ENCODE measurements around the gene P3H2. TPM values are rescaled to one million over a fixed set of nuclear protein-coding genes. Genes with fewer than 3 reads are reported as not detected.

The P3H2 gene
- total and polyA plus RNA-seq, 2 experiments from 2014 or later, result 4.7 to 14.9 TPM

- Histone ChIP-seq H3K36me3 (ENCODE audit: low read depth) (no peaks in the 10 kb centered on the region), H2AFZ (0 out of 2 replicates have a peak overlapping the region, but pooled peaks have one; percentile 47), H3K9ac (no peak overlapping the region), H3K9me3 (ENCODE audit: low read depth) (no peaks in the 10 kb centered on the region), H3K27ac (no peak overlapping the region), H3F3A (ENCODE audit: insufficient read depth) (peaks cover 18% of the 10 kb centered on the region), H3K4me1 (ENCODE audit: insufficient read depth) (peaks cover 30% of the 10 kb centered on the region), H3K4me3 (no peak overlapping the region), H3K27me3 (replicated peaks; ENCODE audit: insufficient read depth) (no peaks in the 10 kb centered on the region), H3K79me2 (ENCODE audit: insufficient read depth) (no peaks in the 10 kb centered on the region), H3K4me2 (ENCODE audit: unreplicated experiment) (peak overlapping the region; percentile 74), H3K9me2 (ENCODE audit: insufficient read depth) (no peaks in the 10 kb centered on the region), H4K20me1 (ENCODE audit: insufficient read depth) (no peaks in the 10 kb centered on the region)
- TF ChIP-seq EZH2 (IDR thresholded peaks at IDR 0.05; ENCODE audit: insufficient read depth, poor library complexity, severe bottlenecking) (no peak), EZH2phosphoT487 (IDR thresholded peaks at IDR 0.05; ENCODE audit: insufficient read depth, low read depth) (no peak)
- in situ Hi-C loops (cut with MboI), result no loop called here
- no peak for DNase-seq
Observed at GRCh38 chr3:190016966-190017365, 103.7 kb downstream of the P3H2 start.

GRCh38 chr3:190014940-190015339, 105.8 kb downstream of the P3H2 start:
- TF ChIP-seq EZH2phosphoT487 (IDR thresholded peaks at IDR 0.05; ENCODE audit: insufficient read depth, low read depth) (no peak), EZH2 (IDR thresholded peaks at IDR 0.05; ENCODE audit: insufficient read depth, poor library complexity, severe bottlenecking) (no peak)
- 96 to 97% methylated on average over 2 of the region's 2 CpGs for WGBS, 2 experiments (ENCODE audit: low coverage in 1 of 2, low lambda C conversion rate in 2 of 2, missing lambda C conversion rate in 2 of 2)
- no peak overlapping the region for H2AFZ ChIP-seq
- no peaks in the 10 kb centered on the region; the same call in 1 of the 2 replicates for H3K9me2 ChIP-seq (ENCODE audit: insufficient read depth)
- H3K27me3 ChIP-seq (replicated peaks; ENCODE audit: insufficient read depth), result no peaks in the 10 kb centered on the region
- H4K20me1 ChIP-seq (ENCODE audit: insufficient read depth), result no peaks in the 10 kb centered on the region
- no peaks in the 10 kb centered on the region for H3K9me3 ChIP-seq (ENCODE audit: low read depth)
- peaks cover 33% of the 10 kb centered on the region for H3K4me1 ChIP-seq (ENCODE audit: insufficient read depth)
- H3K4me2 ChIP-seq (ENCODE audit: unreplicated experiment), result no peak overlapping the region
- H3K4me3 ChIP-seq, result no peak overlapping the region
- H3K79me2 ChIP-seq (ENCODE audit: insufficient read depth), result no peaks in the 10 kb centered on the region
- H3K36me3 ChIP-seq (ENCODE audit: low read depth), result no peaks in the 10 kb centered on the region
- no peak overlapping the region for H3K27ac ChIP-seq
- in situ Hi-C loops (cut with MboI), result no loop called here
- H3F3A ChIP-seq (ENCODE audit: insufficient read depth), result peaks cover 29% of the 10 kb centered on the region
- DNase-seq, result no peak
- no peak overlapping the region for H3K9ac ChIP-seq

GRCh38 chr3:190013943-190014924, 106.5 kb downstream of the P3H2 start:
- in situ Hi-C loops (cut with MboI), result no loop called here
- H3K9ac ChIP-seq, result no peak overlapping the region
- WGBS, 2 experiments (ENCODE audit: low coverage in 1 of 2, low lambda C conversion rate in 2 of 2, missing lambda C conversion rate in 2 of 2), result 92% methylated on average over 7 of the region's 7 CpGs
- TF ChIP-seq EZH2 (IDR thresholded peaks at IDR 0.05; ENCODE audit: insufficient read depth, poor library complexity, severe bottlenecking), result no peak
- no peak for TF ChIP-seq EZH2phosphoT487 (IDR thresholded peaks at IDR 0.05; ENCODE audit: insufficient read depth, low read depth)
- no peak overlapping the region for H3K4me2 ChIP-seq (ENCODE audit: unreplicated experiment)
- no peaks in the 10 kb centered on the region for H3K79me2 ChIP-seq (ENCODE audit: insufficient read depth)
- peak; percentile 32 for DNase-seq
- no peak overlapping the region for H3K4me3 ChIP-seq
- H3K27ac ChIP-seq, result no peak overlapping the region
- no peak overlapping the region for H2AFZ ChIP-seq
- H3F3A ChIP-seq (ENCODE audit: insufficient read depth), result peaks cover 29% of the 10 kb centered on the region
- H3K4me1 ChIP-seq (ENCODE audit: insufficient read depth), result peaks cover 33% of the 10 kb centered on the region
- H3K36me3 ChIP-seq (ENCODE audit: low read depth), result no peaks in the 10 kb centered on the region
- no peaks in the 10 kb centered on the region for H3K9me3 ChIP-seq (ENCODE audit: low read depth)
- H3K9me2 ChIP-seq (ENCODE audit: insufficient read depth), result no peaks in the 10 kb centered on the region; the same call in 1 of the 2 replicates
- H3K27me3 ChIP-seq (replicated peaks; ENCODE audit: insufficient read depth), result no peaks in the 10 kb centered on the region
- H4K20me1 ChIP-seq (ENCODE audit: insufficient read depth), result no peaks in the 10 kb centered on the region

GRCh38 chr3:190012784-190013183, 107.9 kb downstream of the P3H2 start:
- no peaks in the 10 kb centered on the region for H3K9me3 ChIP-seq (ENCODE audit: low read depth)
- DNase-seq, result no peak
- 79 to 81% methylated on average over 6 of the region's 6 CpGs for WGBS, 2 experiments (ENCODE audit: low coverage in 1 of 2, low lambda C conversion rate in 2 of 2, missing lambda C conversion rate in 2 of 2)
- peak overlapping the region; percentile 57 for H3K4me2 ChIP-seq (ENCODE audit: unreplicated experiment)
- no peaks in the 10 kb centered on the region for H4K20me1 ChIP-seq (ENCODE audit: insufficient read depth)
- no peaks in the 10 kb centered on the region for H3K27me3 ChIP-seq (replicated peaks; ENCODE audit: insufficient read depth)
- H3K27ac ChIP-seq, result no peak overlapping the region
- H3K4me3 ChIP-seq, result no peak overlapping the region
- peaks cover 29% of the 10 kb centered on the region for H3F3A ChIP-seq (ENCODE audit: insufficient read depth)
- H3K9me2 ChIP-seq (ENCODE audit: insufficient read depth), result no peaks in the 10 kb centered on the region; the same call in 1 of the 2 replicates
- TF ChIP-seq EZH2 (IDR thresholded peaks at IDR 0.05; ENCODE audit: insufficient read depth, poor library complexity, severe bottlenecking) (no peak), EZH2phosphoT487 (IDR thresholded peaks at IDR 0.05; ENCODE audit: insufficient read depth, low read depth) (no peak)
- no peaks in the 10 kb centered on the region for H3K36me3 ChIP-seq (ENCODE audit: low read depth)
- in situ Hi-C loops (cut with MboI), result no loop called here
- H3K9ac ChIP-seq, result no peak overlapping the region
- H2AFZ ChIP-seq, result no peak overlapping the region
- H3K79me2 ChIP-seq (ENCODE audit: insufficient read depth), result no peaks in the 10 kb centered on the region
- H3K4me1 ChIP-seq (ENCODE audit: insufficient read depth), result peaks cover 31% of the 10 kb centered on the region
